Endodermal cell (in vitro differentiated cells): ENCODE results near the gene TAS2R43. TPM values are rescaled to one million over a fixed set of nuclear protein-coding genes. Genes with fewer than 3 reads are reported as not detected.

Source experiments
- DNase-seq: peaks from one replicate; pipeline ENCODE4 v3.0.0-alpha.2; 2017
- H3K27ac ChIP-seq: 2 replicates; pipeline ENCODE4 v1.5.1; 2013; ENCODE audit warnings: mild to moderate bottlenecking, low read depth, low read length, moderate library complexity
- H3K27me3 ChIP-seq: 2 replicates; pipeline ENCODE4 v1.6.1; 2013; ENCODE audit warnings: mild to moderate bottlenecking, low read length, moderate library complexity; ENCODE audit not compliant: insufficient read depth, control insufficient read depth, poor library complexity, severe bottlenecking
- H3K36me3 ChIP-seq: 2 replicates; pipeline ENCODE4 v1.7.0; 2013; ENCODE audit warnings: mild to moderate bottlenecking, low read length, moderate library complexity; ENCODE audit not compliant: control insufficient read depth, insufficient read depth
- H3K4me1 ChIP-seq: one replicate; pipeline ENCODE4 v1.7.0; 2013; ENCODE audit warnings: low read length; ENCODE audit not compliant: control insufficient read depth, insufficient read depth
- H3K4me3 ChIP-seq: 2 replicates; pipeline ENCODE4 v1.5.1; 2013; ENCODE audit warnings: mild to moderate bottlenecking, low read length, moderate library complexity
- H3K9ac ChIP-seq: 2 replicates; pipeline ENCODE4 v1.6.1; 2013; ENCODE audit warnings: mild to moderate bottlenecking, low read length, moderate library complexity; ENCODE audit not compliant: poor library complexity, severe bottlenecking; ENCODE audit errors: extremely low read depth
- H3K9me3 ChIP-seq: 2 replicates; pipeline ENCODE4 v1.6.1; 2013; ENCODE audit warnings: mild to moderate bottlenecking, low read length, moderate library complexity; ENCODE audit not compliant: control insufficient read depth
- H3K27ac Mint-ChIP-seq: 2 replicates; pipeline ENCODE4 v1.8.0; 2020; ENCODE audit warnings: mixed read lengths
- H3K27me3 Mint-ChIP-seq: 2 replicates; pipeline ENCODE4 v1.8.0; 2021; ENCODE audit warnings: mild to moderate bottlenecking, mixed read lengths; ENCODE audit not compliant: insufficient read depth
- H3K36me3 Mint-ChIP-seq: 2 replicates; pipeline ENCODE4 v1.8.0; 2020; ENCODE audit warnings: low read depth, mixed read lengths
- H3K4me1 Mint-ChIP-seq: 2 replicates; pipeline ENCODE4 v1.8.0; 2020; ENCODE audit warnings: mixed read lengths
- H3K4me3 Mint-ChIP-seq: 2 replicates; pipeline ENCODE4 v1.8.0; 2020; ENCODE audit warnings: mild to moderate bottlenecking, moderate library complexity, mixed read lengths
- H3K9me3 Mint-ChIP-seq: 2 replicates; pipeline ENCODE4 v1.8.0; 2020; ENCODE audit warnings: mild to moderate bottlenecking, mixed read lengths
- WGBS, 2 experiments: methylation state at CpG; one replicate each; pipeline versions ENCODE4 v1.1.5 to v1.1.7; 2013; ENCODE audit warnings: missing lambda C conversion rate in 2 of 2, mixed read lengths in 1 of 2; ENCODE audit not compliant: insufficient coverage in 1 of 2, insufficient read length in 1 of 2; 5-methylcytosine and 5-hydroxymethylcytosine counted together
- total RNA-seq, 2 donors: library from RNA; stranded (reverse); fragmentation: NEBNext Ultra II Directional in 1 of 2; extraction: Animal tissue kit (Norgen Biotek cat#: 25700) in 1 of 2; gene quantifications; 2 replicates in 1 of 2; 3 replicates in 1 of 2; pipeline ENCODE4 v1.2.1, GENCODE V29; 2021
- TF ChIP-seq, protein P1 (sequence below): fragments of 200-600 bp; sonication (generic); conservative IDR thresholded peaks from 2 replicates; pipeline ENCODE4 v1.5.0; 2021; ENCODE audit warnings: antibody characterized with exemption, mild to moderate bottlenecking

The TAS2R43 gene
- total RNA-seq, 2 donors from 2014 or later = 0.82 to 2.5 TPM

DNA sequence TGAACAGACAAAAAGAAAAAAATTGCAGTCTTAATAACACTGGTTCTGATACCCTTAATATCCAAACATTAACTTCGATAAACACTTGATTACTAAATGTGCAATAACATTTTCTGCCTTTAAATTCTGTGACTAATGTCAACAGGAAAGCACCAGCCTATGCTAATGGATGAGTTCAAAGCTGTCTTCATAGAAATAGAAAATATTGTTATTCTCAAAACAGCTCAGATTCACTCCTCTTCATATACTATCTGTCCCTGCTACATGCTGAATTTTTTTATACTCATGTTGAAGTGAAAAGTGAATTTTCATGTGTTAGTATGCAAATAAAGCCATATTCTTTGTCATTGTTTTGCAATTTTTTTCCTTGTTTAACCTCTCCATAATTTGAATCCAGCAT, 13.9 kb downstream of the TAS2R43 start:
- Mint-ChIP-seq H3K4me1 (no peaks in the 10 kb centered on the region), H3K27ac (no peak overlapping the region), H3K9me3 (peaks cover 26% of the 10 kb centered on the region), H3K4me3 (no peak overlapping the region), H3K27me3 (peaks cover 14% of the 10 kb centered on the region), H3K36me3 (peaks cover 39% of the 10 kb centered on the region)
- no peak overlapping the region for H3K27ac ChIP-seq
- no peaks in the 10 kb centered on the region for H3K36me3 ChIP-seq
- H3K4me1 ChIP-seq = no peaks in the 10 kb centered on the region
- no peak for DNase-seq
- H3K4me3 ChIP-seq = no peak overlapping the region
- no peaks in the 10 kb centered on the region for H3K9me3 ChIP-seq
- no peaks in the 10 kb centered on the region for H3K27me3 ChIP-seq
- H3K9ac ChIP-seq = no peak overlapping the region
- no CpG with 5 or more reads among the region's 1 CpG for WGBS, 2 experiments
- TF ChIP-seq, protein P1, sequence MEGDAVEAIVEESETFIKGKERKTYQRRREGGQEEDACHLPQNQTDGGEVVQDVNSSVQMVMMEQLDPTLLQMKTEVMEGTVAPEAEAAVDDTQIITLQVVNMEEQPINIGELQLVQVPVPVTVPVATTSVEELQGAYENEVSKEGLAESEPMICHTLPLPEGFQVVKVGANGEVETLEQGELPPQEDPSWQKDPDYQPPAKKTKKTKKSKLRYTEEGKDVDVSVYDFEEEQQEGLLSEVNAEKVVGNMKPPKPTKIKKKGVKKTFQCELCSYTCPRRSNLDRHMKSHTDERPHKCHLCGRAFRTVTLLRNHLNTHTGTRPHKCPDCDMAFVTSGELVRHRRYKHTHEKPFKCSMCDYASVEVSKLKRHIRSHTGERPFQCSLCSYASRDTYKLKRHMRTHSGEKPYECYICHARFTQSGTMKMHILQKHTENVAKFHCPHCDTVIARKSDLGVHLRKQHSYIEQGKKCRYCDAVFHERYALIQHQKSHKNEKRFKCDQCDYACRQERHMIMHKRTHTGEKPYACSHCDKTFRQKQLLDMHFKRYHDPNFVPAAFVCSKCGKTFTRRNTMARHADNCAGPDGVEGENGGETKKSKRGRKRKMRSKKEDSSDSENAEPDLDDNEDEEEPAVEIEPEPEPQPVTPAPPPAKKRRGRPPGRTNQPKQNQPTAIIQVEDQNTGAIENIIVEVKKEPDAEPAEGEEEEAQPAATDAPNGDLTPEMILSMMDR = no peak

DNA sequence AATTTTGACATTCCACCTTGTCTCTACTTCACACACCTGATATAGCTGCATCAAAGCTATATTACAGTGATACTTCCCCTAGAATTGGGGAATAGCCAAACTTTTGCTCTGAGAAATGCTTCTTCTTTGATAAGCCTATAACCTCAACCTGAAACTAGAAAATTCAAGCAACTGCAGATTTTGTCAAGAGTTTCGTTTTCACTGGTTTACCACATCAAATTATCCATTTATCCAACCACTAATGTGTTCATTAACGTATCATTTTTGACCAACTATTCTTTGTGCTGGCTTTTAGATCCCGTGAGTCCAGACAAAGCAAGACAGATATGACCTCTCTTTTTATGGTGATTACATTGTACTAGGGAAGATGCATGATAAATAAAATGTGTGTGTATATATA, 16.5 kb downstream of the TAS2R43 start:
- Histone ChIP-seq H3K9ac (no peak overlapping the region), H3K27ac (no peak overlapping the region), H3K9me3 (no peaks in the 10 kb centered on the region), H3K27me3 (no peaks in the 10 kb centered on the region), H3K4me3 (no peak overlapping the region), H3K36me3 (no peaks in the 10 kb centered on the region), H3K4me1 (no peaks in the 10 kb centered on the region)
- H3K27me3 Mint-ChIP-seq = peaks cover 26% of the 10 kb centered on the region
- TF ChIP-seq, protein P1 = no peak
- no peak for DNase-seq
- H3K36me3 Mint-ChIP-seq = peaks cover 39% of the 10 kb centered on the region
- WGBS, 2 experiments = no CpG with 5 or more reads among the region's 3 CpGs
- H3K9me3 Mint-ChIP-seq = peaks cover 15% of the 10 kb centered on the region
- no peak overlapping the region for H3K27ac Mint-ChIP-seq
- H3K4me1 Mint-ChIP-seq = peaks cover 18% of the 10 kb centered on the region
- no peak overlapping the region for H3K4me3 Mint-ChIP-seq

DNA sequence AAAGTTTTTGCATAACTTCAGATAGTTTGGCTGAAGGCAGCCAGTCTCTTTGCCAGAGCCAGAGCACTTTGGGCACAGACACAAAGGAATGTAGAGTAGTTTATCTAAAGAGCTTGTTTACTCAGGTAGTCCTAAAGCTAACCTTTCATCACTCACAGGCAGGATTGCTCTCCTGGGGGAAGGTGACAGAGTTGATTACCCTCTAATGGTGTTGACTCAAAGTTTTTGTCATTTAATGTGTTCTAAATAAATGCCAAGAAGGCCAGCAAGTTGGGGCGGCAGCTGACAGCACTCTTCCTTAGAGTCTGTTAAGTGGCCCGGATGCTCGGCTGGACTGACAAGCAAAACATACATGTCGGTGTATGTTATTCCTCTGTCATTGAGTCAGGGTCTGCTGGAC, 20.7 kb downstream of the TAS2R43 start:
- DNase-seq = peak; percentile 86
- H3K4me3 ChIP-seq = no peak overlapping the region
- H3K9ac ChIP-seq = no peak overlapping the region
- Mint-ChIP-seq H3K4me3 (no peak overlapping the region), H3K27ac (peak overlapping the region; percentile 83), H3K36me3 (peaks cover 38% of the 10 kb centered on the region), H3K9me3 (peaks cover 6% of the 10 kb centered on the region), H3K4me1 (peaks cover 23% of the 10 kb centered on the region), H3K27me3 (peaks cover 36% of the 10 kb centered on the region)
- no peaks in the 10 kb centered on the region for H3K27me3 ChIP-seq
- TF ChIP-seq, protein P1 = no peak
- no peaks in the 10 kb centered on the region for H3K9me3 ChIP-seq
- no peaks in the 10 kb centered on the region for H3K36me3 ChIP-seq
- no peak overlapping the region for H3K27ac ChIP-seq
- 49 to 71% methylated on average over 3 to 4 of the region's 4 CpGs for WGBS, 2 experiments
- H3K4me1 ChIP-seq = no peaks in the 10 kb centered on the region
